Measurements from ENCODE around the gene MMP28. TPM values are rescaled to one million over a fixed set of nuclear protein-coding genes. Genes with fewer than 3 reads are reported as not detected.

MMP28 gene
- 100 to 1,000 TPM; 104 to 368 (median 128) TPM for total RNA-seq

- intact Hi-C loops (cut with DNase I; ENCODE audit: low total_unique reads) = no loop called here
- Histone ChIP-seq H3K9me3 (no peaks in the 10 kb centered on the region), H3K27ac (peak within 1 kb of the TSS; percentile 75 to 87 (median 84)), H3K27me3 (no peaks in the 10 kb centered on the region), H3K4me3 (peak within 1 kb of the TSS; percentile 53 to 67 (median 62)), H3K36me3 (no peaks in the 10 kb centered on the region), H3K4me1 (peaks cover 17 to 45% (median 44%) of the 10 kb centered on the region in 4 donors)
- in situ Hi-C loops (cut with MboI; ENCODE audit: low pct_ligation_motif_present in 1 of 4, low pct_unique_long_range_greater_than_20kb in 1 of 4, low sequenced_read_pairs in 3 of 4) = no loop called here
- no peak for TF ChIP-seq CTCF (IDR thresholded peaks at IDR 0.05)
- peak; percentile 60 to 91 (median 81) for TF ChIP-seq POLR2AphosphoS5 (IDR thresholded peaks at IDR 0.05)
- no peak for TF ChIP-seq EP300 (IDR thresholded peaks at IDR 0.05; ENCODE audit: low read depth)
- peak; percentile 85 for TF ChIP-seq POLR2A (IDR thresholded peaks at IDR 0.05)
- WGBS, 2 donors (ENCODE audit: low coverage in 1 of 2) = 2% methylated on average over 43 of the region's 89 CpGs; no CpG with 5 or more reads in 1 of the 2 donors
- DNase-seq = peak; percentile 84
Measured at GRCh38 chr17:35795007-35795870, at the start of gene MMP28. MMP28 (minus strand) TSS chr17:35795641; CDS start chr17:35795377, 264 bp downstream.

- DNase-seq = no peak
- intact Hi-C loops (cut with DNase I; ENCODE audit: low total_unique reads) = no loop called here
- WGBS, 2 donors (ENCODE audit: low coverage in 1 of 2) = 94 to 99% methylated on average over 12 to 19 of the region's 19 CpGs
- no peaks in the 10 kb centered on the region for H3K4me1 ChIP-seq
- TF ChIP-seq POLR2A (IDR thresholded peaks at IDR 0.05) = no peak
- TF ChIP-seq EP300 (IDR thresholded peaks at IDR 0.05; ENCODE audit: low read depth) = no peak
- no peak for TF ChIP-seq CTCF (IDR thresholded peaks at IDR 0.05)
- no peak for TF ChIP-seq POLR2AphosphoS5 (IDR thresholded peaks at IDR 0.05)
- no peak overlapping the region for H3K4me3 ChIP-seq
- H3K27ac ChIP-seq = no peak overlapping the region
- peaks cover 0 to 76% (median 37%) of the 10 kb centered on the region in 4 donors for H3K36me3 ChIP-seq
- H3K9me3 ChIP-seq = no peaks in the 10 kb centered on the region
- in situ Hi-C loops (cut with MboI; ENCODE audit: low pct_ligation_motif_present in 1 of 4, low pct_unique_long_range_greater_than_20kb in 1 of 4, low sequenced_read_pairs in 3 of 4) = no loop called here
- H3K27me3 ChIP-seq = no peaks in the 10 kb centered on the region
Measured at GRCh38 chr17:35844547-35844946, 49.1 kb upstream of the MMP28 start.

- H3K27me3 ChIP-seq = no peaks in the 10 kb centered on the region
- TF ChIP-seq CTCF (IDR thresholded peaks at IDR 0.05) (no peak), POLR2A (IDR thresholded peaks at IDR 0.05) (no peak), EP300 (IDR thresholded peaks at IDR 0.05; ENCODE audit: low read depth) (no peak), POLR2AphosphoS5 (IDR thresholded peaks at IDR 0.05) (no peak)
- no peaks in the 10 kb centered on the region for H3K4me1 ChIP-seq
- WGBS, 2 donors (ENCODE audit: low coverage in 1 of 2) = 92 to 98% methylated on average over 2 of the region's 2 CpGs
- in situ Hi-C loops (cut with MboI; ENCODE audit: low pct_ligation_motif_present in 1 of 4, low pct_unique_long_range_greater_than_20kb in 1 of 4, low sequenced_read_pairs in 3 of 4) (no loop called here), intact Hi-C loops (cut with DNase I; ENCODE audit: low total_unique reads) (no loop called here)
- H3K4me3 ChIP-seq = no peak overlapping the region
- DNase-seq = no peak
- H3K36me3 ChIP-seq = peaks cover 0 to 83% (median 40%) of the 10 kb centered on the region in 4 donors
- no peaks in the 10 kb centered on the region for H3K9me3 ChIP-seq
- no peak overlapping the region for H3K27ac ChIP-seq
Measured at GRCh38 chr17:35843698-35844097, 48.3 kb upstream of the MMP28 start.

GRCh38 chr17:35842239-35842638 is 46.8 kb upstream of the MMP28 start:
- 92 to 97% methylated on average over 5 of the region's 5 CpGs for WGBS, 2 donors (ENCODE audit: low coverage in 1 of 2)
- TF ChIP-seq POLR2AphosphoS5 (IDR thresholded peaks at IDR 0.05) (no peak), EP300 (IDR thresholded peaks at IDR 0.05; ENCODE audit: low read depth) (no peak), CTCF (IDR thresholded peaks at IDR 0.05) (no peak), POLR2A (IDR thresholded peaks at IDR 0.05) (no peak)
- no peak for DNase-seq
- in situ Hi-C loops (cut with MboI; ENCODE audit: low pct_ligation_motif_present in 1 of 4, low pct_unique_long_range_greater_than_20kb in 1 of 4, low sequenced_read_pairs in 3 of 4) (no loop called here), intact Hi-C loops (cut with DNase I; ENCODE audit: low total_unique reads) (no loop called here)
- no peak overlapping the region for H3K4me3 ChIP-seq
- no peak overlapping the region for H3K27ac ChIP-seq
- peaks cover 0 to 98% (median 47%) of the 10 kb centered on the region in 4 donors for H3K36me3 ChIP-seq
- H3K4me1 ChIP-seq = no peaks in the 10 kb centered on the region
- H3K27me3 ChIP-seq = no peaks in the 10 kb centered on the region
- H3K9me3 ChIP-seq = no peaks in the 10 kb centered on the region

Measured in transverse colon (tissue), 4 donors.